AG09319 (cell line): ENCODE data around the gene DUSP28.

ENCODE experiments used
- DNase-seq: peaks from one replicate; pipeline ENCODE4 v3.0.0-alpha.2; 2010; ENCODE audit warnings: low read depth; ENCODE audit errors: extremely low read depth
- CTCF ChIP-seq: IDR thresholded peaks from 2 replicates; pipeline ENCODE4 v1.5.1; 2011; ENCODE audit warnings: low read depth, mild to moderate bottlenecking, inconsistent platforms, low read length, moderate library complexity

The DUSP28 gene

DNA sequence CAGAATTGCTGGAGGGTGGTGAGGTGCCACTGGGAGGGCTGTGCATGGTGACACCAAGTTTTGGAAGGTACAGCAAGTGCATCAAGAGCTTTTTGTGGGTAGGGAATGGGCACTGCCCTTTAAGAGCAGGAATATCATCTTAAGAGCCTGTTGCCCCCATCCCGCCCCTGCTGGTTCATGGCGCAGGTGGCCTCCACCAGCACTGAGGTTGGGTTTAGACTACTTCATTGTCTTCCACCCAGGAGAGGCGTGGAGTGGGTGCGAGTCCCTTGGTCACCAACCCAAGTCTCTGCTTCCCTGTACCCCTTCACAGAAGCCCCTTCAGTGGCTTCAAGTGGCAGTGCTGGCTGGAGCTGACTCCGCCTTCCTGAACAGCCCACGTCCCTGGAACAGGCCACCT lies 15.9 kb downstream of the DUSP28 start:
- no peak for DNase-seq
- TF ChIP-seq CTCF, result no peak

DNA sequence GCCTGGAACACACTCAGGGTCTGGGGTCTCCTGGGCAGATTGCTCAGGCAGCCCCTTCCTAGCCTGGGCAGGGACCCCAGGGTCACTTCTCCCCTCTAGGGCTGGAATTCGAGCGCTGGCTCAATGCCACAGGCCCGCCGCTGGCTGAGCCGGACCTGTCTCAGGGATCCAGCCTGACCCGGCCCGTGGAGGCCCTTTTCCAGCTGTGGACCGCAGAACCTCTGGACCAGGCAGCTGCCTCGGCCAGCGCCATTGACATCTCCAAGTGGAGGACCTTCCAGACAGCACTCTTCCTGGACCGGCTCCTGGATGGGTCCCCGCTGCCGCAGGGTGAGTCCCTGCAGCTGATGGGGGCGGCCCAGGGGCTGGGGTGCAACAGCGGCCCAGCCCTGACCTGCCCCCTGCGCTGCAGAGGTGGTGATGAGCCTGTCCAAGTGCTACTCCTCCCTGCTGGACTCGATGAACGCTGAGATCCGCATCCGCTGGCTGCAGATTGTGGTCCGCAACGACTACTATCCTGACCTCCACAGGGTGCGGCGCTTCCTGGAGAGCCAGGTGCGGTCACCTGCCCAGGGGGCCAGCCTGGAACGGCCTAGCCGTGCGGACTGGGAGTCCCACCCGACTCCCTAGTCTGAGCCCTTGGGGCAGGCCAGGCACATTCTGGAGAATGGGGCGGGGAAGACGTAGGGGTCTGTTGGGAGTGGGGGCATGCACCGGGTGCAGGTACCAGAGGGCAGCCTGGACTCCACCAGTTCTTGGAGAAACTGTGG lies 16.5 kb downstream of the DUSP28 start:
- DNase-seq, result no peak
- no peak for TF ChIP-seq CTCF

GRCh38 chr2:240577281-240578109 lies 17.3 kb downstream of the DUSP28 start:
- no peak for DNase-seq
- TF ChIP-seq CTCF, result no peak

DNA sequence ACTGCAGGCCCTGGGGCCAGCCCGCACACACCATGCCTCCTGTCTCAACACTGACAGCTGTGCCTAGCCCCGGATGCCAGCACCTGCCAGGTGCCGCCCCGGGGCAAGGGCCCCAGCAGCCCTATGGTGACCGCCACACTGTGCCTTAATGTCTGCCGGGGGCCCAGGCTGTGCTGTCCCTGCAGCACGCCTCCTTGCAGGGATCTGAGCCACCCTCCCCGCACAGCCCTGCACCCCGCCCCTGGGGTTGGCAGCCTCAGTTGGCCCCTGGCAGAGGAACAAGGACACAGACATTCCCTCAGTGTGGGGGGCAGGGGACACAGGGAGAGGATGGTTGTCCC lies 17.9 kb downstream of the DUSP28 start:
- TF ChIP-seq CTCF, result no peak
- DNase-seq, result no peak

DNA sequence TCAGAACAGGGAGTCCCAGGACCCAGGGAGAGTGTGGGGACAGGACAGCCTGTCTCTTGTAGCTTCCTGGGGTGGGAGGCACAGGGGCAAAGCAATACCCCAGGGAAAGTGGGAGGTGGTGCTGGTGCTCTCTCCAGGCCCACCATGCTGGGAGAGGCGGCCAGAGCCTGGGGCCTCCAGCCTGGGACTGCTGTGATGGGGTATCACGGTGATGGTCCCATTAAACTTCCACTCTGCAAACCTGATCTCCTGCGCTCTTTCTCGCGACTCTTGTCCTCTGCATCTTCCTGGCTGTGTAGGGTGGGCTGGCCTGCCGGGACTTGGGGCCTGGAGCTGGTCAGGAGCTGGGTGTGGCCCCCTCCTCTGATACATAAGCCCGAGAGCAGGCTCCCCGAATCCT lies 18.3 kb downstream of the DUSP28 start:
- no peak for DNase-seq
- TF ChIP-seq CTCF, result no peak

GRCh38 chr2:240579071-240579762 lies 19.1 kb downstream of the DUSP28 start:
- TF ChIP-seq CTCF, result no peak
- DNase-seq, result no peak
